Fibroblast of pulmonary artery (primary cell): ENCODE data around the gene EPHB1.

Experiments
- DNase-seq: peaks from one replicate; pipeline ENCODE4 v3.0.0-alpha.2; 2010; ENCODE audit warnings: low read depth
- H3K4me3 ChIP-seq: replicated peaks from 2 replicates; pipeline ENCODE4 v1.5.1; 2011; ENCODE audit warnings: low read depth, mild to moderate bottlenecking, control low read depth, low read length, moderate library complexity
- CTCF ChIP-seq: IDR thresholded peaks from 2 replicates; pipeline ENCODE4 v1.5.1; 2011; ENCODE audit warnings: mild to moderate bottlenecking, control low read depth, low read length, inconsistent platforms; ENCODE audit errors: missing control alignments

Gene EPHB1

GRCh38 chr3:134874737-134875413 is 79.8 kb downstream of the EPHB1 start:
- H3K4me3 ChIP-seq, result no peak overlapping the region
- DNase-seq, result no peak
- TF ChIP-seq CTCF, result no peak

GRCh38 chr3:134876836-134877235 is 81.8 kb downstream of the EPHB1 start:
- no peak for DNase-seq

GRCh38 chr3:134877788-134878187 is 82.7 kb downstream of the EPHB1 start:
- no peak overlapping the region for H3K4me3 ChIP-seq
- no peak for TF ChIP-seq CTCF
- no peak for DNase-seq

More at GRCh38 chr3:134876836-134877235, 81.8 kb downstream of the EPHB1 start:
- H3K4me3 ChIP-seq, result no peak overlapping the region
- no peak for TF ChIP-seq CTCF

- no peak for TF ChIP-seq CTCF
- no peak for DNase-seq
- H3K4me3 ChIP-seq, result no peak overlapping the region
Observed at GRCh38 chr3:134879990-134880389, 84.9 kb downstream of the EPHB1 start.

GRCh38 chr3:134880431-134880830 is 85.4 kb downstream of the EPHB1 start:
- H3K4me3 ChIP-seq, result no peak overlapping the region
- DNase-seq, result no peak
- no peak for TF ChIP-seq CTCF

- DNase-seq, result no peak
- no peak overlapping the region for H3K4me3 ChIP-seq
- no peak for TF ChIP-seq CTCF
Observed at GRCh38 chr3:134881305-134881704, 86.2 kb downstream of the EPHB1 start.
